Measurements from ENCODE around the gene BMPR1B. TPM values are rescaled to one million over a fixed set of nuclear protein-coding genes. Genes with fewer than 3 reads are reported as not detected.

Gene BMPR1B
- total RNA-seq, 1 experiment from 2014 or later, result 0.35 TPM

DNA sequence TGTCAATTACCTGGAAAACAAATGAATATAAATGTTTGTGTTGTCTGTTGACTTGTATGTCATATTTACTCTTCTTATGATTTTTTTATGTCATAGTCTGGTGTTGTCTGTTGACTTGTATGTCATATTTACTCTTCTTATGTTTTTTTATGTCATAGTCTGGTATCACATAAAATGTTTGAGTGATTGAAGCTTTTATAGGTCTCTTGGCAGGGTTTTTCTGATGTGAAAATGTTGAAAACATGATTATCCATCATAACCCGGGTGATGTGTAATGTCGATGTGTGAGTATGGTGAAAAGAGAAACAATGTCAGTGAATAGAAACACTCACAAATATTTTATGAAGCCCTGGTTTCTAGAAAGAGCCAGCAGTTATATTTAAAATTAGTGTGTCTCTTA, 335.7 kb downstream of the BMPR1B start:
- Histone ChIP-seq H4K20me1 (ENCODE audit: control insufficient read depth, insufficient read depth, insufficient read length) (no peaks in the 10 kb centered on the region), H3K4ac (ENCODE audit: low read depth, low read length) (no peak overlapping the region), H3K79me2 (ENCODE audit: insufficient read depth, low read length) (no peaks in the 10 kb centered on the region), H3K18ac (ENCODE audit: insufficient read length, low read depth, low read length) (no peak overlapping the region), H2BK120ac (ENCODE audit: low read depth, low read length, poor library complexity, severe bottlenecking) (no peak overlapping the region), H2BK15ac (ENCODE audit: low read depth, low read length) (no peak overlapping the region), H3K4me2 (ENCODE audit: insufficient read depth, insufficient read length, low read length) (no peak overlapping the region), H2BK5ac (ENCODE audit: insufficient read length, low read length) (no peak overlapping the region), H3K4me1 (ENCODE audit: insufficient read depth, low read length) (no peaks in the 10 kb centered on the region), H4K5ac (ENCODE audit: insufficient read length, low read depth, low read length) (no peak overlapping the region), H3K9ac (ENCODE audit: extremely low read depth, insufficient read length, low read length) (no peak overlapping the region), H3K27ac (ENCODE audit: insufficient read length, low read depth, low read length) (no peak overlapping the region), H3K27me3 (ENCODE audit: insufficient read depth, low read length) (no peaks in the 10 kb centered on the region), H4K8ac (replicated peaks; ENCODE audit: insufficient read length, low read depth, low read length) (no peak overlapping the region), H3K23me2 (ENCODE audit: insufficient read length, low read depth, low read length, poor library complexity, severe bottlenecking) (no peaks in the 10 kb centered on the region), H3K14ac (ENCODE audit: insufficient read depth, low read length) (no peak overlapping the region), H3K79me1 (ENCODE audit: insufficient read depth, low read depth, low read length, poor library complexity, severe bottlenecking) (no peaks in the 10 kb centered on the region), H2AK5ac (ENCODE audit: insufficient read length, low read length) (no peak overlapping the region), H3K23ac (ENCODE audit: insufficient read length, low read depth, low read length) (no peak overlapping the region), H2BK20ac (ENCODE audit: low read depth, low read length, poor library complexity, severe bottlenecking) (no peak overlapping the region), H4K91ac (ENCODE audit: insufficient read length, low read depth, low read length) (no peak overlapping the region), H2AFZ (ENCODE audit: low read length) (no peak overlapping the region), H3T11ph (ENCODE audit: low read length) (no peak overlapping the region), H2BK12ac (ENCODE audit: insufficient read length, low read depth, low read length) (no peak overlapping the region), H3K9me3 (ENCODE audit: control insufficient read depth, low read depth, low read length) (no peaks in the 10 kb centered on the region), H3K56ac (ENCODE audit: insufficient read length, low read depth, low read length) (no peak overlapping the region)
- WGBS (ENCODE audit: extremely low coverage, insufficient read length, low lambda C conversion rate), result no CpG with 5 or more reads among the region's 2 CpGs
- TF ChIP-seq, protein P1, sequence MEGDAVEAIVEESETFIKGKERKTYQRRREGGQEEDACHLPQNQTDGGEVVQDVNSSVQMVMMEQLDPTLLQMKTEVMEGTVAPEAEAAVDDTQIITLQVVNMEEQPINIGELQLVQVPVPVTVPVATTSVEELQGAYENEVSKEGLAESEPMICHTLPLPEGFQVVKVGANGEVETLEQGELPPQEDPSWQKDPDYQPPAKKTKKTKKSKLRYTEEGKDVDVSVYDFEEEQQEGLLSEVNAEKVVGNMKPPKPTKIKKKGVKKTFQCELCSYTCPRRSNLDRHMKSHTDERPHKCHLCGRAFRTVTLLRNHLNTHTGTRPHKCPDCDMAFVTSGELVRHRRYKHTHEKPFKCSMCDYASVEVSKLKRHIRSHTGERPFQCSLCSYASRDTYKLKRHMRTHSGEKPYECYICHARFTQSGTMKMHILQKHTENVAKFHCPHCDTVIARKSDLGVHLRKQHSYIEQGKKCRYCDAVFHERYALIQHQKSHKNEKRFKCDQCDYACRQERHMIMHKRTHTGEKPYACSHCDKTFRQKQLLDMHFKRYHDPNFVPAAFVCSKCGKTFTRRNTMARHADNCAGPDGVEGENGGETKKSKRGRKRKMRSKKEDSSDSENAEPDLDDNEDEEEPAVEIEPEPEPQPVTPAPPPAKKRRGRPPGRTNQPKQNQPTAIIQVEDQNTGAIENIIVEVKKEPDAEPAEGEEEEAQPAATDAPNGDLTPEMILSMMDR (conservative IDR thresholded peaks at IDR 0.05), result no peak
- Mint-ChIP-seq H3K9me3 (no peaks in the 10 kb centered on the region), H3K36me3 (ENCODE audit: insufficient read depth in 1 of 3, low read depth in 3 of 3) (no peaks in the 10 kb centered on the region), H3K4me1 (peaks cover 0 to 5% of the 10 kb centered on the region in 2 experiments; a peak in 2 of 4 replicates), H3K27ac (no peak overlapping the region), H3K27me3 (ENCODE audit: low read depth) (no peaks in the 10 kb centered on the region), H3K4me3 (no peak overlapping the region)
- DNase-seq, result no peak

Measured in H9 (cell line).